Glutamatergic neuron (in vitro differentiated cells): ENCODE results near the gene C10orf67. TPM values are rescaled to one million over a fixed set of nuclear protein-coding genes. Genes with fewer than 3 reads are reported as not detected.

ENCODE experiments used
- DNase-seq: peaks from one replicate; pipeline ENCODE4 v3.0.0; 2022
- H3K27ac Mint-ChIP-seq: one replicate; pipeline ENCODE4 v1.8.0; 2020; ENCODE audit warnings: mild to moderate bottlenecking, mixed read lengths, inconsistent platforms; ENCODE audit not compliant: unreplicated experiment
- H3K27me3 Mint-ChIP-seq: one replicate; pipeline ENCODE4 v1.8.0; 2020; ENCODE audit warnings: mild to moderate bottlenecking, moderate library complexity, mixed read lengths, inconsistent platforms; ENCODE audit not compliant: unreplicated experiment
- H3K36me3 Mint-ChIP-seq: one replicate; pipeline ENCODE4 v1.8.0; 2020; ENCODE audit warnings: mild to moderate bottlenecking, mixed read lengths, inconsistent platforms; ENCODE audit not compliant: unreplicated experiment
- H3K4me1 Mint-ChIP-seq: one replicate; pipeline ENCODE4 v1.8.0; 2020; ENCODE audit warnings: mild to moderate bottlenecking, low read depth, mixed read lengths, inconsistent platforms; ENCODE audit not compliant: unreplicated experiment
- H3K4me3 Mint-ChIP-seq: one replicate; pipeline ENCODE4 v1.8.0; 2020; ENCODE audit warnings: mild to moderate bottlenecking, mixed read lengths, inconsistent platforms; ENCODE audit not compliant: unreplicated experiment
- H3K9me3 Mint-ChIP-seq: one replicate; pipeline ENCODE4 v1.8.0; 2020; ENCODE audit warnings: mild to moderate bottlenecking, moderate library complexity, mixed read lengths, inconsistent platforms; ENCODE audit not compliant: unreplicated experiment
- microRNA-seq: library from miRNA; unstranded; fragments of <30 nt; microRNA quantifications from one replicate; pipeline ENCODE4, GENCODE V29; 2020; ENCODE audit not compliant: unreplicated experiment
- total RNA-seq: library from RNA; stranded (reverse); fragmentation: NEBNext Ultra II Directional; extraction: Animal tissue kit (Norgen Biotek cat#: 25700); gene quantifications from one replicate; pipeline ENCODE4 v1.2.1, GENCODE V29; 2021; ENCODE audit not compliant: unreplicated experiment
- TF ChIP-seq, protein P1 (sequence below): fragments of 200-600 bp; sonication (generic); IDR thresholded peaks from one replicate; pipeline ENCODE4 v1.5.0; 2021; ENCODE audit not compliant: partially characterized antibody, unreplicated experiment

C10orf67 gene
- total RNA-seq, 1 donor from 2014 or later, result not detected

GRCh38 chr10:23157691-23158369, 186.8 kb downstream of the C10orf67 start:
- H3K4me3 Mint-ChIP-seq, result peak overlapping the region; percentile 39
- no peak overlapping the region for H3K27ac Mint-ChIP-seq
- no peak for DNase-seq

GRCh38 chr10:23157239-23157681, 187.3 kb downstream of the C10orf67 start:
- H3K27me3 Mint-ChIP-seq, result peaks cover 6% of the 10 kb centered on the region
- no peak overlapping the region for H3K27ac Mint-ChIP-seq
- H3K4me1 Mint-ChIP-seq, result peaks cover 8% of the 10 kb centered on the region
- no peaks in the 10 kb centered on the region for H3K9me3 Mint-ChIP-seq
- no peaks in the 10 kb centered on the region for H3K36me3 Mint-ChIP-seq
- TF ChIP-seq, protein P1, sequence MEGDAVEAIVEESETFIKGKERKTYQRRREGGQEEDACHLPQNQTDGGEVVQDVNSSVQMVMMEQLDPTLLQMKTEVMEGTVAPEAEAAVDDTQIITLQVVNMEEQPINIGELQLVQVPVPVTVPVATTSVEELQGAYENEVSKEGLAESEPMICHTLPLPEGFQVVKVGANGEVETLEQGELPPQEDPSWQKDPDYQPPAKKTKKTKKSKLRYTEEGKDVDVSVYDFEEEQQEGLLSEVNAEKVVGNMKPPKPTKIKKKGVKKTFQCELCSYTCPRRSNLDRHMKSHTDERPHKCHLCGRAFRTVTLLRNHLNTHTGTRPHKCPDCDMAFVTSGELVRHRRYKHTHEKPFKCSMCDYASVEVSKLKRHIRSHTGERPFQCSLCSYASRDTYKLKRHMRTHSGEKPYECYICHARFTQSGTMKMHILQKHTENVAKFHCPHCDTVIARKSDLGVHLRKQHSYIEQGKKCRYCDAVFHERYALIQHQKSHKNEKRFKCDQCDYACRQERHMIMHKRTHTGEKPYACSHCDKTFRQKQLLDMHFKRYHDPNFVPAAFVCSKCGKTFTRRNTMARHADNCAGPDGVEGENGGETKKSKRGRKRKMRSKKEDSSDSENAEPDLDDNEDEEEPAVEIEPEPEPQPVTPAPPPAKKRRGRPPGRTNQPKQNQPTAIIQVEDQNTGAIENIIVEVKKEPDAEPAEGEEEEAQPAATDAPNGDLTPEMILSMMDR, result no peak
- no peak overlapping the region for H3K4me3 Mint-ChIP-seq
- no peak for DNase-seq

More at GRCh38 chr10:23157691-23158369, 186.8 kb downstream of the C10orf67 start:
- no peaks in the 10 kb centered on the region for H3K9me3 Mint-ChIP-seq
- H3K36me3 Mint-ChIP-seq, result no peaks in the 10 kb centered on the region
- TF ChIP-seq, protein P1, result no peak
- H3K27me3 Mint-ChIP-seq, result peaks cover 6% of the 10 kb centered on the region
- H3K4me1 Mint-ChIP-seq, result peaks cover 8% of the 10 kb centered on the region

- Mint-ChIP-seq H3K4me3 (no peak overlapping the region), H3K9me3 (no peaks in the 10 kb centered on the region), H3K36me3 (no peaks in the 10 kb centered on the region), H3K27me3 (peaks cover 6% of the 10 kb centered on the region), H3K27ac (no peak overlapping the region), H3K4me1 (peaks cover 8% of the 10 kb centered on the region)
- DNase-seq, result no peak
- TF ChIP-seq, protein P1, result no peak
Observed at GRCh38 chr10:23156447-23157150, 188.0 kb downstream of the C10orf67 start.

GRCh38 chr10:23155169-23155568, 189.4 kb downstream of the C10orf67 start:
- H3K27ac Mint-ChIP-seq, result no peak overlapping the region
- TF ChIP-seq, protein P1, result no peak

More at GRCh38 chr10:23155169-23155568, 189.4 kb downstream of the C10orf67 start:
- Mint-ChIP-seq H3K27me3 (peaks cover 6% of the 10 kb centered on the region), H3K4me1 (peaks cover 8% of the 10 kb centered on the region), H3K36me3 (no peaks in the 10 kb centered on the region), H3K4me3 (no peak overlapping the region), H3K9me3 (no peaks in the 10 kb centered on the region)
- no peak for DNase-seq

Small RNA genes lying within 50 kb of the gene (microRNA-seq; reads per million reads assigned to microRNA genes)
- not detected for gene MIR1254-2

Other genes with a start within 250 kb of the C10orf67 start
- gene MSRB2, start 249.2 kb downstream of the C10orf67 start, total RNA-seq, result 31.3 TPM
- gene PTF1A, start 152.5 kb downstream of the C10orf67 start, total RNA-seq, result not detected
- 1.8 TPM for gene OTUD1, start 94.3 kb upstream of the C10orf67 start, total RNA-seq